Activated CD8-positive, alpha-beta memory T cell treated with anti-CD3 and anti-CD28 coated beads, Interleukin-2, amount 50 U/mL, for 4 hours (primary cell): ENCODE results near the gene IPMK.
"Not testable (repeated sequence)": the region's sequence is repeated elsewhere in the genome, so short reads cannot be mapped to it uniquely, and the experiment has no call there.

ENCODE experiments used
- DNase-seq: peaks from one replicate; pipeline ENCODE4 v3.0.0-alpha.2; 2020

Gene IPMK

DNA sequence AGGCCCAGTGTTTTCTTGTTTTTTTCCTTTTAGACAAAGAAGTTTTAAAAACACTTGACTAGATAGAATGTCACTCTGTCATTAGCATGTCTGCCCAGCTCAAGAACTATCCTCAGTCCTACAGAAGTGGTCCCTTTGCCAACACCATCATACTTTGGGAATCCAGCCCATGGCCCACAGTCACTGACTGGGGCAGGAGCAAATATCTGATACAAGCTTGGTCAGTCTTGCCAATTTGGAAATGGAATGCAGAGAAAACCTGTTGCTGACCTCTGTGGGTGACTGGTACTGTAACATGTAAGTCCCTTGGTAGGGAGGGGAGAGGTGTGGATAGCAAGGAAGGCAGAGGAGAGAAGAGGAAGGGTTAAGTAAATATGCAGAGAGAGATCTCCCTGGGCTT, 47.8 kb downstream of the IPMK start:
- no peak for DNase-seq

DNA sequence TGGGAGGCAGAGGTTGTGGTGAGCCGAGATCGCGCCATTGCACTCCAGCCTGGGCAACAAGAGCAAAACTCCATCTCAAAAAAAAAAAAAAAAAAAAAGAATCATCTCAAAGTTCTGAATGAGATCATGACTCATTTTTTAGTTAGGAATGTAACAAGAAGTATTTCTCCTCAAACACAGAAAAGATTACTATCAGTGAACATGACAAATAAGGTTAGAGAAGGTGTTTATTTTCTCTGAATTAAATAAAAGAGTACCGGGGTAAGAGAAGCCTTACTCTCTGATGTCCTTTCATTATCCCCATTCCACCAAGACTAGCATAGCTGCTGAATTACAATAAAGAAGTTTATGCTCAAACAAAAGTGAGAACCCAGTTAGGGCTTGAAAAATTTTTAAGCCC, 50.1 kb downstream of the IPMK start:
- no peak for DNase-seq

DNA sequence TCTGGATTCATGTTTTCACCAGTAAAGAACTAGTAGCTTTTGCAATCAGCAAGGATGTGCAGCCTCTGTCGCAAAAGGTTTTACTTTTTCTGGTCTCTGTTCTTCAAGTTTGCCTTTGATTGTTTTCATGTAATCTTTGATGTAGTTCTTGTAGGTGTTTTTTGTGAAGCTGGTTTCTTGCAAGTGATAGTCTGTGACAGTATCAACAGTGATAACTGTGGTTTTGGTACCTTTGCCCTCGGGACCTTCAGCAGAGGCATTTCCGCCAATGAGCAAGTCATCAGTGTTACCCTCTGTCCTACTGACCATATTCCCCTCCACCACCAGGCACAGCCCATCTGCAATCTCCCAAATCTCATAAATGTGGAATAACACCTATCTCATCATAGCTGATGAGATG, 55.1 kb downstream of the IPMK start:
- DNase-seq: no peak

GRCh38 chr10:58210160-58210559, 57.5 kb downstream of the IPMK start:
- DNase-seq: no peak

- DNase-seq: no peak
Observed at GRCh38 chr10:58209669-58210068, 58.0 kb downstream of the IPMK start.

GRCh38 chr10:58206251-58206650, 61.4 kb downstream of the IPMK start:
- no peak for DNase-seq

GRCh38 chr10:58201704-58202103, 66.0 kb downstream of the IPMK start:
- no peak for DNase-seq

- no peak for DNase-seq
Observed at GRCh38 chr10:58189269-58189668, 78.4 kb downstream of the IPMK start.

GRCh38 chr10:58184120-58184670, 83.5 kb downstream of the IPMK start:
- DNase-seq: no peak

DNA sequence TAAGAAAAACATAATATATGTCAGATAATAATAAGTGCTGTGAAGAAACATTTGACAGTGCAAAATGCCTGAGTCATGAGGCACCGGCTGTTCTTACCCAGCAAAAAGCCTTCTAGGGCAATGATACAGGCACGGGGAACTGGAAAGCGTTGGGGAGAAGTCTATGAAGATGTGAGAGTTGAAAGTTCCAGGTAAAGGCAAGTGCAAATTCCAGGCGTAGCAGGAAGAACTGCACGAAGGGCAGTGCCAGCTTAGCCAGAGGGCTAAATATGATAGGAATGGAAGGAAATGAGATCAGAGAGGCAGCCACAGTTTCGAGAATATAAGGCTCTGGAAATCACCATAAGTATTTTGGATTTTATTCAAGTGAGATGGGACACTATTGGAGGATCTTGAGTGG, 87.0 kb downstream of the IPMK start:
- DNase-seq: no peak

DNA sequence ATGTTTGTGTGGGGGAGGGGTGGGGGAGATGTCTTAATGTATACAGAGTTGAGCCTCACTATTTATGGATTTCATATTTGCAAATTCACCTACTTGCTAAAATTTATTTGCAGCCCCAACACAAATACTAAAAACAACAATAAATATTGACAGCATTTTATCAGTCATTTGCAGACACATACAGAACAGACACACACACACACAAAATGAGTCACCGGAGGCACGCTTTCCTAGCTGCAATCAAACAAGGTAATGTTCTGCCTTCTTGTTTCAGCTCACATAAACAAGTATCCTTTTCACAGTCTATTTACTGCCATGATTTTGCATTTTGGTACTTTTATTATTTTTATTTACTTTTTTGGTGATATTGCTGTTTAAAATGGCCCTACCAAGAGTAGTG, 88.5 kb downstream of the IPMK start:
- DNase-seq: no peak

- no peak for DNase-seq
Observed at GRCh38 chr10:58178811-58179210, 88.9 kb downstream of the IPMK start.

DNA sequence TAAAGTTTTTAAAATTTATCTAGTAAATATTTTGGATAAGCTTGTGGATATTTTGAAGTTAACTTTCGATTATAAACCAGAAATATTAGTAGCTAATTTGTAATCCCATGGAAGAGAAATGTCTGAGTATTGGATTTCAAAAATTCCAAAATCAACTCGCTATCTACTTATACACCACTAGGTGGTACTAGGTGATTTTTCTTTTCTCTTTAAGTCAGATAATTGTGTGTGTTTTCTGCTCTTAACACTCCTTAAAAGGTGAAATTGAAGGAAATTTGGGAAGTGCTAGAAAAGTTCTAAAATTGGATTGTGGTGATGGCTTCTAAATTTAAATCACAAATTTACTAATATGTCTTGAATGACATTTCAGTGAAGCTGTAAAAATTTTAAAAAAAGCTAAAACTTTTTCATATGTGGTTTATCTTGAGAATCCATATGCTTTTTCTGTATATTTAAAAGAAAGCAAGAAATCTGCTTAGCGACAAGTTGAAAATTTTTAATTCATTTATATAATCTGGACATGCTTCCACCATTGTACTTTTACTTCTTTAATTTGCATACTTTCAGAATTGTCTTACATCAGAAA, 90.2 kb downstream of the IPMK start:
- DNase-seq: no peak

GRCh38 chr10:58175990-58176900, 91.4 kb downstream of the IPMK start:
- DNase-seq: no peak

DNA sequence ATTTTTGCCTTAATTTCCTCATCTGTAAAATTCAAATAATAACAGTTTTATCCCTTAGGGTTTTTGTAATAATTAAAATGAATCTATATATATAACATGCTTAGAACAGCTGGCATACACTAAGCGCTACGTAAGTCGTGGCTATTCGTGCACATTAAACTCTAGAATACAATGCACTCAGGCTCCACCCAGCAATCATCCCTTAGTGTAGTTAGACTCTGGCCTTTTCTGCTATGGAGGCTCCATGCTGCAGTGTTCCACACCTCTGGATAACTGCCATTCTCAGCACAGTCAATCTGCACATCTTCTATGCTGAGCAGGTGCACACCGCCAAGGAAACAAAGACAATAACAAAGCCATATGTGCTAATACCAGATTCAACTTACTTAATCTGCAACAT, 92.9 kb downstream of the IPMK start:
- no peak for DNase-seq

- DNase-seq: no peak
Observed at GRCh38 chr10:58173391-58173790, 94.3 kb downstream of the IPMK start.

- DNase-seq: no peak
Observed at GRCh38 chr10:58171146-58171545, 96.5 kb downstream of the IPMK start.

DNA sequence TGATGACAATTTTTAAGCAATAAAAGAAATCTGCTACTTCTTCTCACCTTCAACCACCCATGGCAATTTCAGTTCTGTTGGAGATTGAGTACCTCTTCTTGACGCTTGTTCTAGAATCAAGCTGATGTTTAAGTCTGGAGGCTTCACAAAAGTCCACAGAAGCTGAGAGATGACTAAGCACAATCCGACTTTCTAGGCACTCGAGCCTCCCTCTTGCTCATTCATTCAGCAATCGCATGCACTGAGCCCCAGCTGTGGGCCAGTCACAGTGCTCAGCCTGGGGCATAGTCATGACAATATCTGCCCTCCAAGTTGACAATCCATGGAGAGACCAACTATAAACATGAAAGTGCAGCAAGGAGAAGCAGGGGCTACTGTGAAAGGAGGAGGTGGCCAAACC, 103.2 kb downstream of the IPMK start:
- DNase-seq: no peak

- DNase-seq: no peak
Observed at GRCh38 chr10:58158806-58159205, 108.9 kb downstream of the IPMK start.

GRCh38 chr10:58157076-58157766, 110.5 kb downstream of the IPMK start:
- no peak for DNase-seq

- DNase-seq: not testable (repeated sequence)
Observed at GRCh38 chr10:58155941-58156340, 111.8 kb downstream of the IPMK start.

GRCh38 chr10:58153751-58154150, 113.9 kb downstream of the IPMK start:
- DNase-seq: no peak

GRCh38 chr10:58152673-58153263, 114.9 kb downstream of the IPMK start:
- peak; percentile 19 for DNase-seq
